SK-N-SH (cell line): ENCODE results near the gene SUPT20H. TPM values are rescaled to one million over a fixed set of nuclear protein-coding genes. Genes with fewer than 3 reads are reported as not detected.

Experiments used
- CTCF ChIA-PET: fragments of 300-600, 350-600 bp; formaldehyde crosslinking; extraction: SDS; loops from one replicate; lab custom pipeline; 2021; lab: Yijun Ruan, JAX
- POLR2A ChIA-PET: fragments of 350-600 bp; sonication (Branson Sonifier 250); formaldehyde crosslinking; extraction: SDS; loops from one replicate; lab custom pipeline; 2020; ENCODE audit warnings: antibody characterized with exemption, inconsistent platforms; lab: Yijun Ruan, JAX
- DNase-seq: peaks from one replicate; pipeline ENCODE4 v3.0.0; 2012
- H2AFZ ChIP-seq: fragments of 200-600 bp; sonication (generic); 2 replicates; pipeline ENCODE4 v1.8.1; 2016; ENCODE audit warnings: antibody characterized with exemption, mild to moderate bottlenecking, low read depth
- H3F3A ChIP-seq: fragments of 200-600 bp; sonication (generic); replicated peaks from 2 replicates; pipeline ENCODE3; 2016; ENCODE audit warnings: antibody characterized with exemption, mild to moderate bottlenecking; ENCODE audit not compliant: insufficient read depth
- H3K27ac ChIP-seq, 2 experiments: fragments of 200-500 bp in 1 of 2; fragments of 200-600 bp in 1 of 2; sonication (Bioruptor generic) in 1 of 2; sonication (generic), shearing (Covaris generic) in 1 of 2; 2 replicates each; pipeline versions ENCODE4 v1.5.1 to v1.6.1; 2014 to 2016; ENCODE audit warnings: low read depth in 2 of 2, inconsistent platforms in 1 of 2, low read length in 1 of 2, mild to moderate bottlenecking in 1 of 2, mixed read lengths in 1 of 2
- H3K27me3 ChIP-seq: fragments of 200-600 bp; sonication (generic), shearing (Covaris generic); 2 replicates; pipeline ENCODE4 v1.6.1; 2016; ENCODE audit warnings: mixed run types; ENCODE audit not compliant: insufficient read depth
- H3K36me3 ChIP-seq, 2 experiments: fragments of 200-500 bp in 1 of 2; fragments of 200-600 bp in 1 of 2; sonication (Bioruptor generic) in 1 of 2; sonication (generic) in 1 of 2; replicated peaks in 1 of 2; 2 replicates each; pipeline versions ENCODE3 to v1.5.1; 2014 to 2016; ENCODE audit warnings: low read length in 1 of 2, mild to moderate bottlenecking in 1 of 2; ENCODE audit not compliant: insufficient read depth in 2 of 2, control insufficient read depth in 1 of 2
- H3K4me1 ChIP-seq, 2 experiments: fragments of 200-500 bp in 1 of 2; fragments of 200-600 bp in 1 of 2; sonication (Bioruptor generic) in 1 of 2; sonication (generic), shearing (Covaris generic) in 1 of 2; 2 replicates each; pipeline versions ENCODE4 v1.5.1 to v1.6.1; 2014 to 2016; ENCODE audit warnings: low read depth in 1 of 2, low read length in 1 of 2, mixed run types in 1 of 2; ENCODE audit not compliant: insufficient read depth in 2 of 2, control insufficient read depth in 1 of 2
- H3K4me2 ChIP-seq: fragments of 200-600 bp; sonication (generic), shearing (Covaris generic); 2 replicates; pipeline ENCODE4 v1.6.1; 2017; ENCODE audit warnings: mixed run types
- H3K4me3 ChIP-seq, 2 experiments: fragments of 200-500 bp in 1 of 2; fragments of 200-600 bp in 1 of 2; sonication (Bioruptor generic) in 1 of 2; sonication (generic), shearing (Covaris generic) in 1 of 2; 2 replicates each; pipeline versions ENCODE4 v1.5.1 to v1.8.1; 2014 to 2016; ENCODE audit warnings: low read depth in 2 of 2, inconsistent platforms in 1 of 2, low read length in 1 of 2, mild to moderate bottlenecking in 1 of 2, mixed read lengths in 1 of 2, moderate library complexity in 1 of 2
- H3K79me2 ChIP-seq: fragments of 200-600 bp; sonication (generic); 2 replicates; pipeline ENCODE4 v1.8.1; 2017; ENCODE audit warnings: mild to moderate bottlenecking; ENCODE audit not compliant: insufficient read depth
- H3K9ac ChIP-seq: fragments of 200-600 bp; sonication (generic); 2 replicates; pipeline ENCODE4 v1.6.1; 2017; ENCODE audit warnings: mixed run types
- H3K9me2 ChIP-seq: fragments of 200-600 bp; sonication (generic); 2 replicates; pipeline ENCODE4 v1.6.1; 2017; ENCODE audit warnings: mixed run types
- H3K9me3 ChIP-seq: fragments of 200-600 bp; sonication (generic); 2 replicates; pipeline ENCODE4 v1.6.1; 2017; ENCODE audit warnings: mixed run types, mild to moderate bottlenecking, moderate library complexity
- H4K20me1 ChIP-seq: fragments of 200-600 bp; sonication (generic); 2 replicates; pipeline ENCODE4 v1.6.1; 2017; ENCODE audit warnings: mild to moderate bottlenecking, mixed run types; ENCODE audit not compliant: insufficient read depth
- EP300 ChIP-seq, 2 experiments: IDR thresholded peaks; 2 replicates each; pipeline versions ENCODE4 v1.4.0 to v1.6.1; 2012; ENCODE audit warnings: borderline replicate concordance in 1 of 2, low read depth in 1 of 2, low read length in 1 of 2
- FOSL2 ChIP-seq: IDR thresholded peaks from 2 replicates; pipeline ENCODE4 v1.4.0; 2012; ENCODE audit warnings: low read depth, mild to moderate bottlenecking, moderate library complexity, borderline replicate concordance
- FOXJ3 ChIP-seq: sonication (generic); formaldehyde crosslinking; IDR thresholded peaks from 2 replicates; pipeline ENCODE4 v1.5.1; 2020; ENCODE audit warnings: mild to moderate bottlenecking, missing genetic modification reagents
- JUND ChIP-seq: IDR thresholded peaks from 2 replicates; pipeline ENCODE4 v1.4.0; 2012
- MAX ChIP-seq: IDR thresholded peaks from 2 replicates; pipeline ENCODE4 v1.4.0; 2012; ENCODE audit warnings: low read depth
- MXI1 ChIP-seq: IDR thresholded peaks from 2 replicates; pipeline ENCODE4 v1.6.1; 2012; ENCODE audit warnings: mild to moderate bottlenecking, low read depth, low read length, improper control_type of control experiment
- PBX3 ChIP-seq: IDR thresholded peaks from 2 replicates; pipeline ENCODE4; 2012
- REST ChIP-seq: IDR thresholded peaks from 2 replicates; pipeline ENCODE4 v1.6.1; 2012; ENCODE audit warnings: mild to moderate bottlenecking, low read depth, low read length, moderate library complexity
- SIN3A ChIP-seq: IDR thresholded peaks from 2 replicates; pipeline ENCODE4 v1.6.1; 2012; ENCODE audit warnings: low read depth, mild to moderate bottlenecking, low read length, moderate library complexity, borderline replicate concordance
- TAF1 ChIP-seq: IDR thresholded peaks from 2 replicates; pipeline ENCODE4 v1.6.1; 2012; ENCODE audit warnings: low read depth, mild to moderate bottlenecking, low read length, moderate library complexity, borderline replicate concordance
- TCF12 ChIP-seq: IDR thresholded peaks from 2 replicates; pipeline ENCODE4 v1.4.0; 2012
- USF2 ChIP-seq: fragments of 150-350 bp; IDR thresholded peaks from 2 replicates; pipeline ENCODE4 v1.6.1; 2017; ENCODE audit warnings: antibody characterized with exemption, low read length, low read depth, borderline replicate concordance
- ZBTB33 ChIP-seq: IDR thresholded peaks from 2 replicates; pipeline ENCODE4 v1.4.0; 2012; ENCODE audit warnings: low read depth, borderline replicate concordance
- WGBS: methylation state at CpG from one replicate; pipeline ENCODE4 v1.1.6; 2017; ENCODE audit warnings: low lambda C conversion rate; 5-methylcytosine and 5-hydroxymethylcytosine counted together
- polyA plus RNA-seq, 3 experiments: library from polyadenylated mRNA; depleted of rRNA; stranded (reverse); fragments of >200 nt; gene quantifications; 2 replicates each; pipeline ENCODE4 v1.2.3, GENCODE V29; 2012

The SUPT20H gene
- polyA plus RNA-seq, 1 of the 3 experiments (the other 2 are of a cell fraction): 39.4 TPM

- ChIA-PET CTCF (interaction anchor here (0.6 kb wide), 1 partner anchor 34 kb away, joined by 3 read pairs; no protein-coding TSS in a partner anchor), POLR2A (no interaction called here)
- Histone ChIP-seq H3K36me3 (peaks cover 94 to 95% of the 10 kb centered on the region in 2 experiments), H3K27me3 (no peaks in the 10 kb centered on the region), H3K27ac (peak overlapping the region in 1 of 2 experiments; percentile 46; a peak in 1 of 4 replicates), H3K9me2 (no peaks in the 10 kb centered on the region; the same call in 1 of the 2 replicates), H3K4me1 (peaks cover 3 to 7% of the 10 kb centered on the region in 2 experiments; a peak in 3 of 4 replicates), H3K79me2 (peaks cover 26% of the 10 kb centered on the region), H4K20me1 (no peaks in the 10 kb centered on the region), H3K4me2 (no peak overlapping the region), H2AFZ (no peak overlapping the region), H3K9ac (no peak overlapping the region), H3K9me3 (no peaks in the 10 kb centered on the region), H3K4me3 (no peak overlapping the region), H3F3A (peaks cover 36% of the 10 kb centered on the region)
- DNase-seq: no peak
- WGBS: 32% methylated on average over 1 of the region's 1 CpG
- no peak for TF ChIP-seq FOXJ3
- TF ChIP-seq MAX: 0 out of 2 replicates have a peak, but pooled peaks have one; percentile 46
- TF ChIP-seq REST: no peak
- TF ChIP-seq MXI1: no peak
- TF ChIP-seq PBX3: peak; percentile 28; the same call in 1 of the 2 replicates
- no peak for TF ChIP-seq EP300 (IDR thresholded peaks at IDR 0.05; ENCODE audit: borderline replicate concordance in 1 of 2, low read depth in 1 of 2, low read length in 1 of 2)
- no peak for TF ChIP-seq SIN3A
- no peak for TF ChIP-seq USF2
- no peak for TF ChIP-seq TAF1
- TF ChIP-seq TCF12: peak; percentile 47
- 0 out of 2 replicates have a peak, but pooled peaks have one; percentile 18 for TF ChIP-seq JUND
- TF ChIP-seq ZBTB33: no peak
- TF ChIP-seq FOSL2: peak; percentile 13; the same call in 1 of the 2 replicates
These were observed 35.6 kb downstream of the SUPT20H start for GRCh38 chr13:37023871-37024270.
